GM18873 (cell line): ENCODE results near the gene ST6GALNAC4.
"Not testable (repeated sequence)": the region's sequence is repeated elsewhere in the genome, so short reads cannot be mapped to it uniquely, and the experiment has no call there.

ENCODE experiments used
- ATAC-seq: cut with Tn5 transposase; IDR thresholded peaks from one replicate; pipeline ENCODE4 v1.9.1; 2021; ENCODE audit warnings: mild to moderate bottlenecking, moderate library complexity, moderate number of reproducible peaks; ENCODE audit not compliant: unreplicated experiment, low FRiP score

The ST6GALNAC4 gene

GRCh38 chr9:127895811-127896210 is 21.0 kb downstream of the ST6GALNAC4 start:
- no peak for ATAC-seq

GRCh38 chr9:127893392-127893791 is 23.4 kb downstream of the ST6GALNAC4 start:
- ATAC-seq: no peak

GRCh38 chr9:127892831-127893230 is 24.0 kb downstream of the ST6GALNAC4 start:
- no peak for ATAC-seq

- ATAC-seq: no peak
Observed at GRCh38 chr9:127890053-127890452, 26.8 kb downstream of the ST6GALNAC4 start.

GRCh38 chr9:127887792-127888191 is 29.0 kb downstream of the ST6GALNAC4 start:
- ATAC-seq: no peak

- ATAC-seq: no peak
Observed at GRCh38 chr9:127886401-127886972, 30.4 kb downstream of the ST6GALNAC4 start.

GRCh38 chr9:127885508-127886281 is 31.1 kb downstream of the ST6GALNAC4 start:
- ATAC-seq: no peak

- no peak for ATAC-seq
Observed at GRCh38 chr9:127884976-127885490, 31.8 kb downstream of the ST6GALNAC4 start.

GRCh38 chr9:127884427-127884911 is 32.4 kb downstream of the ST6GALNAC4 start:
- no peak for ATAC-seq

- no peak for ATAC-seq
Observed at GRCh38 chr9:127883959-127884358, 32.9 kb downstream of the ST6GALNAC4 start.

GRCh38 chr9:127881715-127882114 is 35.1 kb downstream of the ST6GALNAC4 start:
- ATAC-seq: not testable (repeated sequence)

- ATAC-seq: no peak
Observed at GRCh38 chr9:127880143-127880542, 36.7 kb downstream of the ST6GALNAC4 start.

- no peak for ATAC-seq
Observed at GRCh38 chr9:127878652-127879390, 38.0 kb downstream of the ST6GALNAC4 start.

- no peak for ATAC-seq
Observed at GRCh38 chr9:127878001-127878651, 38.7 kb downstream of the ST6GALNAC4 start.

- no peak for ATAC-seq
Observed at GRCh38 chr9:127877566-127877998, 39.3 kb downstream of the ST6GALNAC4 start, which contains the start of gene AK1. TSS of gene AK1 (minus strand) at chr9:127877675. CDS start at chr9:127874617, 3,058 bp downstream.

GRCh38 chr9:127876764-127877562 is 39.9 kb downstream of the ST6GALNAC4 start:
- ATAC-seq: no peak

GRCh38 chr9:127876026-127876763 is 40.6 kb downstream of the ST6GALNAC4 start:
- no peak for ATAC-seq

GRCh38 chr9:127875306-127875966 is 41.4 kb downstream of the ST6GALNAC4 start:
- ATAC-seq: no peak
